KG1 (cell line): ENCODE measurements around the gene MAGI1.
"Not testable (repeated sequence)": the region's sequence is repeated elsewhere in the genome, so short reads cannot be mapped to it uniquely, and the experiment has no call there.

Experiments used
- DNase-seq: peaks from one replicate; lab custom pipeline; 2025; lab: John Stamatoyannopoulos, UW

Gene MAGI1

GRCh38 chr3:65873869-65874268, 164.8 kb downstream of the MAGI1 start:
- no peak for DNase-seq

- DNase-seq: no peak
Observed at GRCh38 chr3:65873028-65873427, 165.7 kb downstream of the MAGI1 start.

- no peak for DNase-seq
Observed at GRCh38 chr3:65871305-65872141, 167.2 kb downstream of the MAGI1 start.

- no peak for DNase-seq
Observed at GRCh38 chr3:65869798-65870197, 168.9 kb downstream of the MAGI1 start.

- DNase-seq: no peak
Observed at GRCh38 chr3:65867463-65868210, 171.1 kb downstream of the MAGI1 start.

- no peak for DNase-seq
Observed at GRCh38 chr3:65864357-65864904, 174.3 kb downstream of the MAGI1 start.

- no peak for DNase-seq
Observed at GRCh38 chr3:65861718-65862117, 177.0 kb downstream of the MAGI1 start.

GRCh38 chr3:65859612-65860011, 179.1 kb downstream of the MAGI1 start:
- not testable (repeated sequence) for DNase-seq

GRCh38 chr3:65858749-65859148, 180.0 kb downstream of the MAGI1 start:
- DNase-seq: no peak

- no peak for DNase-seq
Observed at GRCh38 chr3:65857327-65857726, 181.4 kb downstream of the MAGI1 start.

GRCh38 chr3:65856907-65857306, 181.8 kb downstream of the MAGI1 start:
- no peak for DNase-seq

- DNase-seq: no peak
Observed at GRCh38 chr3:65855370-65856100, 183.2 kb downstream of the MAGI1 start.

GRCh38 chr3:65854606-65855304, 184.0 kb downstream of the MAGI1 start:
- DNase-seq: no peak

GRCh38 chr3:65851827-65852226, 186.9 kb downstream of the MAGI1 start:
- DNase-seq: no peak

GRCh38 chr3:65850261-65850660, 188.5 kb downstream of the MAGI1 start:
- no peak for DNase-seq

- DNase-seq: no peak
Observed at GRCh38 chr3:65848024-65848423, 190.7 kb downstream of the MAGI1 start.

GRCh38 chr3:65846936-65847335, 191.8 kb downstream of the MAGI1 start:
- no peak for DNase-seq

- DNase-seq: no peak
Observed at GRCh38 chr3:65844370-65844769, 194.3 kb downstream of the MAGI1 start.

GRCh38 chr3:65843732-65844131, 195.0 kb downstream of the MAGI1 start:
- no peak for DNase-seq

GRCh38 chr3:65837604-65838003, 201.1 kb downstream of the MAGI1 start:
- no peak for DNase-seq

- no peak for DNase-seq
Observed at GRCh38 chr3:65836047-65836446, 202.7 kb downstream of the MAGI1 start.
